ENCODE results near the gene USP37.
A peak's percentile ranks its signal among the peaks of the same experiment; 100 is the strongest.

The USP37 gene

GRCh38 chr2:218429911-218430692 is 138.0 kb downstream of the USP37 start:
- no peak for DNase-seq (ENCODE audit: low spot score)

- DNase-seq (ENCODE audit: low spot score): no peak
Observed at GRCh38 chr2:218428846-218429558, 139.1 kb downstream of the USP37 start.

- no peak for DNase-seq (ENCODE audit: low spot score)
Observed at GRCh38 chr2:218427741-218428140, 140.4 kb downstream of the USP37 start.

- no peak for DNase-seq (ENCODE audit: low spot score)
Observed at GRCh38 chr2:218425531-218425930, 142.6 kb downstream of the USP37 start.

GRCh38 chr2:218423584-218423983 is 144.6 kb downstream of the USP37 start:
- DNase-seq (ENCODE audit: low spot score): no peak

GRCh38 chr2:218422403-218423086 is 145.6 kb downstream of the USP37 start:
- no peak for DNase-seq (ENCODE audit: low spot score)

GRCh38 chr2:218421027-218421426 is 147.1 kb downstream of the USP37 start:
- no peak for DNase-seq (ENCODE audit: low spot score)

- DNase-seq (ENCODE audit: low spot score): no peak
Observed at GRCh38 chr2:218419630-218420216, 148.4 kb downstream of the USP37 start.

- DNase-seq (ENCODE audit: low spot score): no peak
Observed at GRCh38 chr2:218418717-218419458, 149.3 kb downstream of the USP37 start, which contains the start of gene VIL1. VIL1 (plus strand) TSS chr2:218419123; CDS start chr2:218423779, 4,656 bp downstream.

GRCh38 chr2:218418321-218418716 is 149.8 kb downstream of the USP37 start:
- DNase-seq (ENCODE audit: low spot score): no peak

- no peak for DNase-seq (ENCODE audit: low spot score)
Observed at GRCh38 chr2:218407717-218408116, 160.4 kb downstream of the USP37 start.

GRCh38 chr2:218406949-218407618 is 161.1 kb downstream of the USP37 start:
- peak; percentile 48 for DNase-seq (ENCODE audit: low spot score)

- peak; percentile 98 for DNase-seq (ENCODE audit: low spot score)
Observed at GRCh38 chr2:218406209-218406948, 161.8 kb downstream of the USP37 start.

- no peak for DNase-seq (ENCODE audit: low spot score)
Observed at GRCh38 chr2:218405746-218406208, 162.4 kb downstream of the USP37 start.

GRCh38 chr2:218405086-218405745 is 162.9 kb downstream of the USP37 start:
- no peak for DNase-seq (ENCODE audit: low spot score)

- no peak for DNase-seq (ENCODE audit: low spot score)
Observed at GRCh38 chr2:218404351-218405085, 163.6 kb downstream of the USP37 start.

- DNase-seq (ENCODE audit: low spot score): no peak
Observed at GRCh38 chr2:218403810-218404209, 164.3 kb downstream of the USP37 start.

GRCh38 chr2:218402911-218403411 is 165.2 kb downstream of the USP37 start:
- DNase-seq (ENCODE audit: low spot score): no peak

GRCh38 chr2:218402491-218402901 is 165.7 kb downstream of the USP37 start:
- no peak for DNase-seq (ENCODE audit: low spot score)
